Heart left ventricle (tissue), 16 donors: ENCODE measurements around the gene RGS6. TPM values are rescaled to one million over a fixed set of nuclear protein-coding genes. Genes with fewer than 3 reads are reported as not detected.

Experiments used
- ATAC-seq, 4 donors: fragments of 200-7000 bp; cut with Tn5 transposase; one replicate each; pipeline ENCODE4 v1.9.1; 2020 to 2022; ENCODE audit warnings: moderate library complexity in 4 of 4, mild to moderate bottlenecking in 3 of 4, moderate number of reproducible peaks in 1 of 4
- DNase-seq, 5 donors: peaks; one replicate each; pipeline ENCODE4 v3.0.0-alpha.2; 2020
- H3K27ac ChIP-seq, 12 donors: fragments of 200-600 bp; sonication (generic) in 4 of 12; one replicate each; pipeline versions ENCODE4 v1.5.0 to v1.8.0; 2016 to 2022; ENCODE audit warnings: mild to moderate bottlenecking in 2 of 12
- H3K27me3 ChIP-seq, 9 donors: fragments of 200-600 bp; sonication (generic) in 2 of 9; one replicate each; pipeline versions ENCODE4 v1.5.1 to v1.8.0; 2016 to 2022; ENCODE audit warnings: mild to moderate bottlenecking in 3 of 9
- H3K36me3 ChIP-seq, 9 donors: fragments of 200-600 bp; sonication (generic) in 2 of 9; one replicate each; pipeline versions ENCODE4 v1.5.0 to v1.8.0; 2018 to 2022; ENCODE audit warnings: mild to moderate bottlenecking in 2 of 9
- H3K4me1 ChIP-seq, 12 donors: fragments of 200-600 bp; sonication (generic) in 4 of 12; one replicate each; pipeline versions ENCODE4 v1.5.0 to v1.8.0; 2016 to 2022; ENCODE audit warnings: mild to moderate bottlenecking in 3 of 12
- H3K4me3 ChIP-seq, 12 donors: fragments of 200-600 bp; sonication (generic) in 4 of 12; one replicate each; pipeline versions ENCODE4 v1.5.0 to v1.8.0; 2017 to 2022; ENCODE audit warnings: mild to moderate bottlenecking in 9 of 12, moderate library complexity in 4 of 12
- H3K9me3 ChIP-seq, 12 donors: fragments of 200-600 bp; sonication (generic) in 4 of 12; one replicate each; pipeline versions ENCODE4 v1.5.0 to v1.8.0; 2016 to 2022; ENCODE audit warnings: mild to moderate bottlenecking in 1 of 12
- POLR2A ChIP-seq, 2 donors: fragments of 450-650 bp; IDR thresholded peaks; one replicate each; pipeline ENCODE4 v1.6.1; 2017; ENCODE audit warnings: antibody characterized with exemption in 2 of 2, mild to moderate bottlenecking in 2 of 2, moderate library complexity in 2 of 2
- WGBS, 4 donors: extraction: QIAGEN DNeasy Blood & Tissue Kit in 2 of 4; methylation state at CpG; one replicate each; pipeline versions ENCODE4 v1.1.5 to v1.1.7; 2013 to 2018; 5-methylcytosine and 5-hydroxymethylcytosine counted together
- intact Hi-C, 10 donors: fragments of 100-400 bp; cut with DNase I; formaldehyde crosslinking; loops; one replicate each; pipeline versions ENCODE4 v1.11.1 to v1.14.2; 2022
- polyA plus RNA-seq, 2 donors: library from polyadenylated mRNA; stranded (reverse); fragments of 200-250 nt; gene quantifications; one replicate each; pipeline ENCODE4 v1.2.3, GENCODE V29; 2013
- total RNA-seq, 9 donors: library from RNA; depleted of rRNA in 2 of 9; stranded (reverse); fragments of >200 nt in 2 of 9; fragmentation: NEBNext Ultra II Directional in 3 of 9; extraction: Animal tissue kit (Norgen Biotek cat#: 25700) in 3 of 9; gene quantifications; one replicate each; pipeline versions ENCODE4 v1.1.0 to v1.2.4, GENCODE V29; 2016 to 2023
- TF ChIP-seq, protein P1 (sequence below), 12 donors: fragments of 200-600 bp; sonication (generic) in 4 of 12; IDR thresholded peaks; one replicate each; pipeline versions ENCODE4 v1.5.0 to v1.8.0; 2018 to 2022; ENCODE audit warnings: antibody characterized with exemption in 12 of 12, mild to moderate bottlenecking in 5 of 12
- donor health status: ischemic (EF 13 %, LVEDD 7.1; RV severe dilation, severe dysfunction).
- donor health status: healthy with polysubstance abuse.
- donor health status: DM: no; HTN: yes; CAD: no.
- donor health status: DM: no; HTN: no; CAD: no.
- donor health status: ischemic (EF 25% LVEDD 6.9; RV normal size, moderate dysfunction).
- donor health status: ischemic (EF 25% LVEDD 5.7; RV mildly dilated, moderate dysfunction).
- donor health status: healthy.
- donor health status: DM: yes; HTN: yes; CAD: no.
- donor health status: ischemic (EF 35%, LVEDD 5.7; RV mildly dilated, moderate dysfunction).
- donor health status: nonischemic (EF 11% LVEDD 7.7; RV severe dilation, severe dysfunction).
- donor health status: DM: yes; HTN: yes; CAD: no.
- donor health status: PGD.
- donor health status: ischemic (EF 29% LVEDD 5.4; RV normal size, mild dysfunction).
- donor health status: nonischemic (EF 23%, LVEDD 6.1; RV moderate dilation, normal function).

Gene RGS6
- total and polyA plus RNA-seq, 11 donors, result 1.3 to 25.4 (median 15.1) TPM

DNA sequence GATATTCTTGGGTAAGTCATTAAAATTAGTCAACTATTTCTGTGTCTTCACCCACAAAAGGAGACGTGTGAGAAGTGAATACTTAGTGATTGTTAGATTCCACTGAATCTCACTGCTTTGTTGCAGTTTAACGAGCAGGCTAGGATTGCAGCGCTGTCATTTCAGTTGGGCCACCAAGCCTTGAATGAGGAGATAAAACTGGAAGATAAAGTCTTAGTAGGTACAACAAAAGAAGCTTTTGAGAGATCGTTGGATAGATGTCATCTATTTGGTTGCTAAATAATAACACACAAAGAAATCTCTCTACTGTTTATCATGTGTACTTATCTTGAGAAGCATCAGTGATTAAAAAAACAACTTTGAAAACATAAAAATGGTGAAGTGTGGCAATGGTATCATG is 132.3 kb downstream of the RGS6 start:
- H3K4me3 ChIP-seq, result no peak overlapping the region
- intact Hi-C loops, result no loop called here
- no peak overlapping the region for H3K27ac ChIP-seq
- H3K36me3 ChIP-seq, result no peaks in the 10 kb centered on the region
- peaks cover 0 to 14% (median 1%) of the 10 kb centered on the region in 12 donors for H3K4me1 ChIP-seq
- WGBS, 4 donors, result 78 to 84% (median 78%) methylated on average over 4 of the region's 4 CpGs
- no peak for DNase-seq
- no peak for ATAC-seq
- TF ChIP-seq POLR2A (IDR thresholded peaks at IDR 0.05), result no peak
- TF ChIP-seq, protein P1, sequence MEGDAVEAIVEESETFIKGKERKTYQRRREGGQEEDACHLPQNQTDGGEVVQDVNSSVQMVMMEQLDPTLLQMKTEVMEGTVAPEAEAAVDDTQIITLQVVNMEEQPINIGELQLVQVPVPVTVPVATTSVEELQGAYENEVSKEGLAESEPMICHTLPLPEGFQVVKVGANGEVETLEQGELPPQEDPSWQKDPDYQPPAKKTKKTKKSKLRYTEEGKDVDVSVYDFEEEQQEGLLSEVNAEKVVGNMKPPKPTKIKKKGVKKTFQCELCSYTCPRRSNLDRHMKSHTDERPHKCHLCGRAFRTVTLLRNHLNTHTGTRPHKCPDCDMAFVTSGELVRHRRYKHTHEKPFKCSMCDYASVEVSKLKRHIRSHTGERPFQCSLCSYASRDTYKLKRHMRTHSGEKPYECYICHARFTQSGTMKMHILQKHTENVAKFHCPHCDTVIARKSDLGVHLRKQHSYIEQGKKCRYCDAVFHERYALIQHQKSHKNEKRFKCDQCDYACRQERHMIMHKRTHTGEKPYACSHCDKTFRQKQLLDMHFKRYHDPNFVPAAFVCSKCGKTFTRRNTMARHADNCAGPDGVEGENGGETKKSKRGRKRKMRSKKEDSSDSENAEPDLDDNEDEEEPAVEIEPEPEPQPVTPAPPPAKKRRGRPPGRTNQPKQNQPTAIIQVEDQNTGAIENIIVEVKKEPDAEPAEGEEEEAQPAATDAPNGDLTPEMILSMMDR (IDR thresholded peaks at IDR 0.05), result no peak
- no peaks in the 10 kb centered on the region for H3K27me3 ChIP-seq
- no peaks in the 10 kb centered on the region for H3K9me3 ChIP-seq

DNA sequence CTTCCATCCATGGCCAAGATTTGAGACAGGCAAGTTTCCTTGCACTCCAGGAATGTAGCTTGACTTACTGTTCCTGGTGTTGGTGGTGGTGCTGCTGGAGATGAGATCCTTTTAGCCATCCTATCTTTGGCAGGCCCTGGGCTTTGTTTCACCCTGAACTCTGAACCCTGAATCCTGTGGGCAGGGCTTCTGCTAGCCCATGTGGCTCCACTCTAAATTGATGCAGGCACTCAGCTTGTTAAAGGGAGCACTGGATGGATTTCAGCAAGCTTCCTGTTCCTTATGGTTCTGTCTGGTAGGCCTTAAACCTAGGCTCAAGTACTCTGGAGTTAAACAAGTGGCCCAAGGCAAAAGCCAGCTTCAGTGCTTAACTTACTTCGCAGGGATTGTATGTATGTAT is 138.2 kb downstream of the RGS6 start:
- Histone ChIP-seq H3K9me3 (no peaks in the 10 kb centered on the region), H3K27me3 (no peaks in the 10 kb centered on the region), H3K4me3 (no peak overlapping the region), H3K36me3 (no peaks in the 10 kb centered on the region), H3K27ac (no peak overlapping the region), H3K4me1 (no peaks in the 10 kb centered on the region)
- WGBS, 4 donors, result 90 to 99% (median 94%) methylated on average over 1 of the region's 1 CpG
- intact Hi-C loops, result no loop called here
- DNase-seq (no peak), ATAC-seq (no peak)
- TF ChIP-seq, protein P1 (IDR thresholded peaks at IDR 0.05), result no peak
- TF ChIP-seq POLR2A (IDR thresholded peaks at IDR 0.05), result no peak

DNA sequence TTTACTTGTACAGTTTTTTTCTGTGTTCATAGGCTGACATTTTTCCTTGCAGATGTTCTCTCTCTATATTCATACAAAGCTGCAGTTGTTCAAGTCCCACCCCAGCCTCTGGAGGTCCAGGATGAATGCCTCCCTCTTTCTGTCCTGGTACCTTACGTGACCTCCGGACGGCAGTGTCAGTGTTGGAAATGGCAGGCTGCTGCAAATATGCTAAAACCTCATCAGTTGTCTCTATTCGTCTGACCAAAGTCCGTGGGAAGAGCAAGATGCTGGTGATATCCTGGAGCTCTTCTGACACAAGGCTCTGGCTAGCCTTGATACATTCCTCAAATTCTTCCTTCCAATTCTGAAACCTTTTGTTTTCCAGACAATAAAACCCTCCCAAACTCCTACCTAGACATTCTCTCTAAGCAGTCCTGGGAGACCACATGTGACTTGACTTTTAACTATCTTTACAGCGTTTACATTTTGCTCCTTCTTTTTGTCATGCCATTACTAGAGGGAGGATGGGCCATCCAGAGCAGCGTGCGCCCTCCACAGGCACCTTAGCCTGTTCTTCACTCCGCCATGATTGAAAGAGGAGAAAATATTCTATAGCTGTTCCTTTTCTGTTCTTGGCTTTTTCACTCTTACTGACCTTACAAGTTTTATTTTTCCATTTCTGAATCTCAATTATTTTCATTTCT is 143.6 kb downstream of the RGS6 start:
- Histone ChIP-seq H3K36me3 (no peaks in the 10 kb centered on the region), H3K27me3 (no peaks in the 10 kb centered on the region), H3K4me1 (no peaks in the 10 kb centered on the region), H3K4me3 (no peak overlapping the region), H3K27ac (no peak overlapping the region), H3K9me3 (no peaks in the 10 kb centered on the region)
- TF ChIP-seq, protein P1 (IDR thresholded peaks at IDR 0.05), result no peak
- TF ChIP-seq POLR2A (IDR thresholded peaks at IDR 0.05), result no peak
- intact Hi-C loops, result no loop called here
- WGBS, 4 donors, result 59 to 72% (median 67%) methylated on average over 9 of the region's 9 CpGs
- ATAC-seq (no peak), DNase-seq (no peak)

DNA sequence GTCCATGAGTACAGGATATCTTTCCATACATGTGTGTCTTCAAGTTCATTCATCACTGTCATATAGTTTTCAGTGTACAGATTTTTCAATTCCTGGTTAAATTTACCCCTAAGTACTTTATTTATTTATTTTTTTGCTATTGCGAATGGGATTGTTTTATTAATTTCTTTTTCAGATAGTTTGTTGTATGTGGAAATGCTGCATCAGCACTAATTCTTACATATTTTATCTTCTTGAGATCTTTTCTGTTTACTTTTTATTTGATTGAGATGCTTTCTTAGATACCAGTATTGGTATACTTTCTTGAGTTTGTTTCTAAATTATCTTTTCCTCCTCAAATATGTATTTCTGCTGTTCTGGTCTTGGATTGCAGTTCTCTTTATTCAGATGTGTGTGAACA is 148.9 kb downstream of the RGS6 start:
- H3K27me3 ChIP-seq, result no peaks in the 10 kb centered on the region
- H3K4me1 ChIP-seq, result peaks cover 0 to under 1% (median 0%) of the 10 kb centered on the region in 12 donors
- no peak for DNase-seq
- H3K27ac ChIP-seq, result no peak overlapping the region
- 98 to 100% (median 99%) methylated on average over 1 of the region's 1 CpG for WGBS, 4 donors
- intact Hi-C loops, result no loop called here
- ATAC-seq, result no peak
- no peaks in the 10 kb centered on the region for H3K36me3 ChIP-seq
- no peaks in the 10 kb centered on the region for H3K9me3 ChIP-seq
- no peak for TF ChIP-seq POLR2A (IDR thresholded peaks at IDR 0.05)
- TF ChIP-seq, protein P1 (IDR thresholded peaks at IDR 0.05), result no peak
- H3K4me3 ChIP-seq, result no peak overlapping the region
